GM12878 (cell line): ENCODE measurements around the gene METTL17.

Experiments used
- BHLHE40 ChIP-seq, 2 experiments: fragments of 450-650 bp in 1 of 2; IDR thresholded peaks; 2 replicates each; pipeline ENCODE4 v1.6.1; 2011 to 2017; ENCODE audit warnings: low read depth in 2 of 2, borderline replicate concordance in 1 of 2, improper control_type of control experiment in 1 of 2, low read length in 1 of 2, mild to moderate bottlenecking in 1 of 2
- CEBPB ChIP-seq, 2 experiments: fragments of 150-350 bp in 1 of 2; IDR thresholded peaks; 2 replicates each; pipeline ENCODE4 v1.6.1; 2012 to 2014; ENCODE audit warnings: low read depth in 2 of 2, low read length in 2 of 2, borderline replicate concordance in 1 of 2, inconsistent platforms in 1 of 2
- ELK1 ChIP-seq: IDR thresholded peaks from 2 replicates; pipeline ENCODE4 v1.6.1; 2012; ENCODE audit warnings: low read depth, low read length, improper control_type of control experiment
- EZH2 ChIP-seq: IDR thresholded peaks from 2 replicates; pipeline ENCODE4 v1.6.1; 2012; ENCODE audit warnings: low read depth, mild to moderate bottlenecking, control low read depth, inconsistent platforms, low read length, borderline replicate concordance; ENCODE audit not compliant: control insufficient read depth
- PAX5 ChIP-seq: IDR thresholded peaks from 2 replicates; pipeline ENCODE4 v1.6.1; 2011; ENCODE audit warnings: low read depth, low read length, borderline replicate concordance
- POLR2AphosphoS5 ChIP-seq: IDR thresholded peaks from 2 replicates; pipeline ENCODE4 v1.6.1; 2011; ENCODE audit warnings: mild to moderate bottlenecking, low read length, inconsistent platforms
- SIN3A ChIP-seq: IDR thresholded peaks from 2 replicates; pipeline ENCODE4 v1.6.1; 2012; ENCODE audit warnings: low read depth, low read length, improper control_type of control experiment
- SREBF2 ChIP-seq: IDR thresholded peaks from 2 replicates; pipeline ENCODE4 v1.6.1; 2012; ENCODE audit warnings: mild to moderate bottlenecking, low read length
- TF ChIP-seq, protein P1 (sequence below), 3 experiments: IDR thresholded peaks in 2 of 3; conservative IDR thresholded peaks in 1 of 3; 2 replicates each; pipeline ENCODE4 v1.5.1; 2011; ENCODE audit warnings: low read depth in 3 of 3, low read length in 3 of 3, mild to moderate bottlenecking in 3 of 3, control low read depth in 2 of 3, moderate library complexity in 2 of 3, inconsistent platforms in 1 of 3, mixed read lengths in 1 of 3; ENCODE audit not compliant: control insufficient read depth in 2 of 3, insufficient read depth in 1 of 3; ENCODE audit errors: extremely low read depth in 1 of 3

GRCh38 chr14:20989787-20990600 is at the start of gene METTL17:
- TF ChIP-seq SREBF2: peak; percentile 64
- TF ChIP-seq POLR2AphosphoS5: peak; percentile 91
- peak; percentile 71; the same call in 1 of the 2 replicates for TF ChIP-seq SIN3A
- TF ChIP-seq PAX5: no peak
- TF ChIP-seq, protein P1, sequence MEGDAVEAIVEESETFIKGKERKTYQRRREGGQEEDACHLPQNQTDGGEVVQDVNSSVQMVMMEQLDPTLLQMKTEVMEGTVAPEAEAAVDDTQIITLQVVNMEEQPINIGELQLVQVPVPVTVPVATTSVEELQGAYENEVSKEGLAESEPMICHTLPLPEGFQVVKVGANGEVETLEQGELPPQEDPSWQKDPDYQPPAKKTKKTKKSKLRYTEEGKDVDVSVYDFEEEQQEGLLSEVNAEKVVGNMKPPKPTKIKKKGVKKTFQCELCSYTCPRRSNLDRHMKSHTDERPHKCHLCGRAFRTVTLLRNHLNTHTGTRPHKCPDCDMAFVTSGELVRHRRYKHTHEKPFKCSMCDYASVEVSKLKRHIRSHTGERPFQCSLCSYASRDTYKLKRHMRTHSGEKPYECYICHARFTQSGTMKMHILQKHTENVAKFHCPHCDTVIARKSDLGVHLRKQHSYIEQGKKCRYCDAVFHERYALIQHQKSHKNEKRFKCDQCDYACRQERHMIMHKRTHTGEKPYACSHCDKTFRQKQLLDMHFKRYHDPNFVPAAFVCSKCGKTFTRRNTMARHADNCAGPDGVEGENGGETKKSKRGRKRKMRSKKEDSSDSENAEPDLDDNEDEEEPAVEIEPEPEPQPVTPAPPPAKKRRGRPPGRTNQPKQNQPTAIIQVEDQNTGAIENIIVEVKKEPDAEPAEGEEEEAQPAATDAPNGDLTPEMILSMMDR (IDR thresholded peaks at IDR 0.05 in 2 of 3, conservative IDR thresholded peaks at IDR 0.05 in 1 of 3; ENCODE audit: control insufficient read depth in 2 of 3, extremely low read depth in 1 of 3, insufficient read depth in 1 of 3, low read depth in 3 of 3, low read length in 3 of 3): peak; percentile 7 to 43 (median 35); a peak in 5 of 6 replicates
- no peak for TF ChIP-seq CEBPB (IDR thresholded peaks at IDR 0.05; ENCODE audit: borderline replicate concordance in 1 of 2, low read depth in 2 of 2, low read length in 2 of 2)
- peak; percentile 70; the same call in 1 of the 2 replicates for TF ChIP-seq ELK1
- peak; percentile 62 to 79; a peak in 3 of 4 replicates for TF ChIP-seq BHLHE40 (IDR thresholded peaks at IDR 0.05; ENCODE audit: borderline replicate concordance in 1 of 2, low read depth in 2 of 2, low read length in 1 of 2)
- TF ChIP-seq EZH2: no peak
